Measurements from ENCODE around the gene NEUROG2.
A peak's percentile ranks its signal among the peaks of the same experiment; 100 is the strongest.

The NEUROG2 gene

GRCh38 chr4:112519689-112520597, 4.0 kb upstream of the NEUROG2 start:
- no peak for TF ChIP-seq CTCF (IDR thresholded peaks at IDR 0.05)
- Mint-ChIP-seq H3K4me3 (peak overlapping the region; percentile 61), H3K4me1 (peaks cover 74% of the 10 kb centered on the region), H3K27me3 (ENCODE audit: low read depth, poor library complexity) (peaks cover 100% of the 10 kb centered on the region), H3K36me3 (ENCODE audit: low read depth) (no peaks in the 10 kb centered on the region), H3K27ac (no peak overlapping the region), H3K9me3 (peaks cover 15% of the 10 kb centered on the region)
- DNase-seq, result peak; percentile 36

GRCh38 chr4:112518675-112519074, 2.7 kb upstream of the NEUROG2 start:
- Mint-ChIP-seq H3K27me3 (ENCODE audit: low read depth, poor library complexity) (peaks cover 100% of the 10 kb centered on the region), H3K36me3 (ENCODE audit: low read depth) (no peaks in the 10 kb centered on the region), H3K27ac (no peak overlapping the region), H3K4me1 (peaks cover 82% of the 10 kb centered on the region), H3K4me3 (no peak overlapping the region), H3K9me3 (peaks cover 15% of the 10 kb centered on the region)
- no peak for TF ChIP-seq CTCF (IDR thresholded peaks at IDR 0.05)
- no peak for DNase-seq

GRCh38 chr4:112517911-112518310, 1.9 kb upstream of the NEUROG2 start:
- DNase-seq, result no peak
- peaks cover 100% of the 10 kb centered on the region for H3K27me3 Mint-ChIP-seq (ENCODE audit: low read depth, poor library complexity)
- no peak overlapping the region for H3K27ac Mint-ChIP-seq
- no peak overlapping the region for H3K4me3 Mint-ChIP-seq
- H3K36me3 Mint-ChIP-seq (ENCODE audit: low read depth), result no peaks in the 10 kb centered on the region
- peaks cover 75% of the 10 kb centered on the region for H3K4me1 Mint-ChIP-seq
- peaks cover 11% of the 10 kb centered on the region for H3K9me3 Mint-ChIP-seq
- TF ChIP-seq CTCF (IDR thresholded peaks at IDR 0.05), result no peak

- Mint-ChIP-seq H3K36me3 (ENCODE audit: low read depth) (no peaks in the 10 kb centered on the region), H3K27me3 (ENCODE audit: low read depth, poor library complexity) (peaks cover 100% of the 10 kb centered on the region), H3K4me3 (peak overlapping the region; percentile 77), H3K4me1 (peaks cover 70% of the 10 kb centered on the region), H3K27ac (no peak overlapping the region), H3K9me3 (peaks cover 3% of the 10 kb centered on the region)
- no peak for TF ChIP-seq CTCF (IDR thresholded peaks at IDR 0.05)
- peak; percentile 53 for DNase-seq
Measured at GRCh38 chr4:112517067-112517634, 1.2 kb upstream of the NEUROG2 start.

- Mint-ChIP-seq H3K4me3 (peak overlapping the region; percentile 88), H3K9me3 (peaks cover 3% of the 10 kb centered on the region), H3K27me3 (ENCODE audit: low read depth, poor library complexity) (peaks cover 100% of the 10 kb centered on the region), H3K4me1 (peaks cover 67% of the 10 kb centered on the region), H3K36me3 (ENCODE audit: low read depth) (no peaks in the 10 kb centered on the region), H3K27ac (no peak overlapping the region)
- DNase-seq, result peak; percentile 76
- TF ChIP-seq CTCF (IDR thresholded peaks at IDR 0.05), result no peak
Measured at GRCh38 chr4:112516471-112517066, 589 bp upstream of the NEUROG2 start.

All from nephron progenitor cell (in vitro differentiated cells).